Endothelial cell of umbilical vein (primary cell): Measurements from ENCODE around the gene FIGNL2. TPM values are rescaled to one million over a fixed set of nuclear protein-coding genes. Genes with fewer than 3 reads are reported as not detected.

Source experiments
- BruUV-seq: library from RNA; stranded (reverse); fragments of 400-500 nt; replicated peaks from 2 replicates; lab custom pipeline; 2021; lab: Mats Ljungman, UMichigan
- CTCF ChIA-PET: fragments of 300-600, 350-600 bp; sonication (Branson Sonifier 250); formaldehyde crosslinking; loops from one replicate; lab custom pipeline; 2021; ENCODE audit warnings: antibody characterized with exemption, inconsistent platforms; lab: Charles Lee
- POLR2A ChIA-PET: fragments of 300-600, 350-600 bp; sonication (Branson Sonifier 250); formaldehyde crosslinking; loops from one replicate; lab custom pipeline; 2021; ENCODE audit warnings: antibody characterized with exemption, inconsistent platforms; lab: Charles Lee
- DNase-seq: peaks from one replicate; pipeline ENCODE4 v3.0.0-alpha.2; 2011; ENCODE audit warnings: low read depth, low spot score
- FAIRE-seq: peaks from 2 replicates; lab custom pipeline; 2011; peaks lifted over from hg19 to GRCh38; lab: Jason Lieb, UNC
- H2AFZ ChIP-seq: 2 replicates; pipeline ENCODE4 v1.6.0; 2012; ENCODE audit warnings: low read depth, low read length, control low read depth, inconsistent platforms
- H3K27ac ChIP-seq: 2 replicates; pipeline ENCODE4 v1.5.1; 2011; ENCODE audit warnings: low read depth, mild to moderate bottlenecking, control low read depth, low read length, moderate library complexity; ENCODE audit not compliant: insufficient read depth
- H3K27me3 ChIP-seq, 2 experiments: 2 replicates each; pipeline versions ENCODE4 v1.6.0 to v1.6.1; 2011; ENCODE audit warnings: low read length in 2 of 2, mixed read lengths in 1 of 2; ENCODE audit not compliant: control insufficient read depth in 2 of 2, insufficient read depth in 2 of 2
- H3K36me3 ChIP-seq, 2 experiments: 2 replicates in 1 of 2; 3 replicates in 1 of 2; pipeline ENCODE4 v1.5.1; 2011; ENCODE audit warnings: low read length in 2 of 2, mild to moderate bottlenecking in 1 of 2, moderate library complexity in 1 of 2; ENCODE audit not compliant: control insufficient read depth in 2 of 2, insufficient read depth in 2 of 2; ENCODE audit errors: extremely low read depth in 1 of 2
- H3K4me1 ChIP-seq: 3 replicates; pipeline ENCODE4 v1.5.1; 2011; ENCODE audit warnings: mild to moderate bottlenecking, low read length; ENCODE audit not compliant: control insufficient read depth, insufficient read depth; ENCODE audit errors: extremely low read depth
- H3K4me2 ChIP-seq: 2 replicates; pipeline ENCODE4 v1.6.1; 2011; ENCODE audit warnings: low read length, control low read depth, mixed read lengths; ENCODE audit not compliant: insufficient read depth
- H3K4me3 ChIP-seq, 3 experiments: fragments of 200-600 bp in 1 of 3; sonication (generic), shearing (Covaris generic) in 1 of 3; replicated peaks in 1 of 3; 2 replicates each; pipeline ENCODE4 v1.5.1; 2011 to 2016; ENCODE audit warnings: control low read depth in 3 of 3, low read length in 3 of 3, mild to moderate bottlenecking in 2 of 3, inconsistent platforms in 1 of 3, low read depth in 1 of 3, moderate library complexity in 1 of 3; ENCODE audit not compliant: insufficient read depth in 1 of 3
- H3K79me2 ChIP-seq: 2 replicates; pipeline ENCODE4 v1.6.0; 2012; ENCODE audit warnings: low read length, inconsistent platforms; ENCODE audit not compliant: control insufficient read depth, insufficient read depth
- H3K9ac ChIP-seq: replicated peaks from 2 replicates; pipeline ENCODE3; 2011; ENCODE audit warnings: low read length, control low read depth; ENCODE audit not compliant: insufficient read depth; ENCODE audit errors: extremely low read depth
- H3K9me1 ChIP-seq: replicated peaks from 3 replicates; pipeline ENCODE4 v1.6.0; 2011; ENCODE audit warnings: mild to moderate bottlenecking, low read length; ENCODE audit not compliant: control insufficient read depth, insufficient read depth; ENCODE audit errors: extremely low read depth
- H3K9me3 ChIP-seq: replicated peaks from 2 replicates; pipeline ENCODE4 v1.5.1; 2012; ENCODE audit warnings: low read length, inconsistent platforms; ENCODE audit not compliant: control insufficient read depth, insufficient read depth
- H4K20me1 ChIP-seq: replicated peaks from 2 replicates; pipeline ENCODE3; 2011; ENCODE audit warnings: mild to moderate bottlenecking, low read length; ENCODE audit not compliant: control insufficient read depth, insufficient read depth; ENCODE audit errors: extremely low read depth
- EZH2 ChIP-seq: IDR thresholded peaks from 2 replicates; pipeline ENCODE4 v1.6.1; 2012; ENCODE audit warnings: borderline replicate concordance, low read depth, mild to moderate bottlenecking, moderate library complexity, low read length, inconsistent platforms; ENCODE audit not compliant: severe bottlenecking
- FOS ChIP-seq: IDR thresholded peaks from 2 replicates; pipeline ENCODE4 v1.6.1; 2011; ENCODE audit warnings: mild to moderate bottlenecking, low read length, moderate library complexity, borderline replicate concordance; ENCODE audit not compliant: insufficient read depth
- GATA2 ChIP-seq: IDR thresholded peaks from 2 replicates; pipeline ENCODE4 v1.7.0; 2011; ENCODE audit warnings: low read depth, mild to moderate bottlenecking, moderate library complexity, mixed read lengths, low read length; ENCODE audit not compliant: insufficient read length, insufficient read depth
- JUN ChIP-seq: IDR thresholded peaks from 2 replicates; pipeline ENCODE4 v1.6.1; 2011; ENCODE audit warnings: borderline replicate concordance, low read depth; ENCODE audit not compliant: insufficient read length, insufficient read depth
- MYC ChIP-seq: IDR thresholded peaks from one replicate; pipeline ENCODE4 v1.6.1; 2011; ENCODE audit warnings: mild to moderate bottlenecking, low read depth, low read length
- POLR2A ChIP-seq: IDR thresholded peaks from 2 replicates; pipeline ENCODE4 v1.6.1; 2012; ENCODE audit warnings: low read depth, mild to moderate bottlenecking, control low read depth, low read length
- POLR2AphosphoS5 ChIP-seq: IDR thresholded peaks from 2 replicates; pipeline ENCODE4 v1.6.1; 2012; ENCODE audit warnings: low read depth, mild to moderate bottlenecking, control low read depth, low read length, moderate library complexity; ENCODE audit not compliant: insufficient read depth
- dilution Hi-C: fragments of 300-500 bp; cut with MboI; formaldehyde crosslinking; loops from one replicate; pipeline ENCODE4 v1.15.0; 2019; ENCODE audit warnings: low sequenced_read_pairs; ENCODE audit not compliant: extremely low pct_ligation_motif_present
- intact Hi-C: fragments of 100-400 bp; cut with micrococcal nuclease; formaldehyde crosslinking; loops from one replicate; pipeline ENCODE4 v1.10.0; 2022
- polyA plus RNA-seq, 4 experiments: library from polyadenylated mRNA; depleted of rRNA in 3 of 4; stranded (reverse) in 3 of 4; unstranded in 1 of 4; fragments of >200 nt; gene quantifications; 2 replicates each; pipeline versions ENCODE4 v1.2.1 to v1.2.3, GENCODE V29; 2011 to 2012; ENCODE audit warnings: missing spikeins in 1 of 4
- total RNA-seq: library from RNA; stranded (reverse); gene quantifications from 2 replicates; pipeline ENCODE4 v1.2.3, GENCODE V29; 2021
- TF ChIP-seq, protein P1 (sequence below): IDR thresholded peaks from 2 replicates; pipeline ENCODE4 v1.6.1; 2011; ENCODE audit not compliant: insufficient read depth, insufficient read length
- TF ChIP-seq, protein P2 (sequence below), 2 donors: IDR thresholded peaks; 1 replicate in 1 of 2; 2 replicates in 1 of 2; pipeline ENCODE4 v1.5.1; 2011; ENCODE audit warnings: low read length in 2 of 2, mild to moderate bottlenecking in 2 of 2, moderate library complexity in 2 of 2, control low read depth in 1 of 2, inconsistent platforms in 1 of 2, low read depth in 1 of 2; ENCODE audit not compliant: insufficient read depth in 1 of 2; ENCODE audit errors: extremely low read depth in 1 of 2

Gene FIGNL2
- total and polyA plus RNA-seq, 2 donors (not counting 3 experiments of a cell fraction or from before 2014, with no cell fraction given) = 1.4 to 2.4 TPM

DNA sequence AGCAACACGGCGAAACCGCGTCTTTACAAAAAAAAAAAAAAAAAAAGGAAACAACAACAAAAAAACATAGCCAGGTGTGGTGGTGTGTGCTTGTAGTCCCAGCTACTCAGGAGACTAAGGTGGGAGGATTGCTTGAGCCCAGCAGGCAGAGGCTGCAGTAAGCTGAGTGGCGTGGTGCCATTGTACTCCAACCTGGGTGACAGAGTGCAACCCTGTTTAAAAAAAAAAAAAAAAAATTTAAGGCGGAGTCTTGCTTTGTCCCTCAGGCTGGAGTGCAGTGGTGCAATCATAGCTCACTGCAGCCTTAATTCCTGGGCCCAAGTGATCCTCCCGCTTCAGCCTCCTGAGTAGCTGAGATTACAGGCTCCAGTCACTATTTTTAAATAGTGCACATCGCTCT lies 18.2 kb upstream of the FIGNL2 start:
- CTCF ChIA-PET = interaction anchor here (1.2 to 1.6 kb wide), 2 partner anchors 9 to 23 kb away, joined by 3 to 8 read pairs; no protein-coding TSS in a partner anchor
- Histone ChIP-seq H3K36me3 (no peaks in the 10 kb centered on the region), H3K4me1 (peaks cover 6% of the 10 kb centered on the region), H3K4me3 (no peak overlapping the region), H3K9ac (no peak overlapping the region), H3K9me1 (no peaks in the 10 kb centered on the region), H2AFZ (no peak overlapping the region), H4K20me1 (no peaks in the 10 kb centered on the region), H3K27ac (no peak overlapping the region), H3K79me2 (no peaks in the 10 kb centered on the region), H3K4me2 (no peak overlapping the region), H3K9me3 (no peaks in the 10 kb centered on the region), H3K27me3 (no peaks in the 10 kb centered on the region)
- TF ChIP-seq EZH2 (no peak), FOS (no peak), JUN (no peak)
- dilution Hi-C loops = no loop called here
- POLR2A ChIA-PET = interaction anchor here (0.7 kb wide), 1 partner anchor 1521 kb away, joined by 4 read pairs; no protein-coding TSS in a partner anchor
- intact Hi-C loops = no loop called here
- no TSS peak for BruUV-seq
- FAIRE-seq (no peak), DNase-seq (no peak)

DNA sequence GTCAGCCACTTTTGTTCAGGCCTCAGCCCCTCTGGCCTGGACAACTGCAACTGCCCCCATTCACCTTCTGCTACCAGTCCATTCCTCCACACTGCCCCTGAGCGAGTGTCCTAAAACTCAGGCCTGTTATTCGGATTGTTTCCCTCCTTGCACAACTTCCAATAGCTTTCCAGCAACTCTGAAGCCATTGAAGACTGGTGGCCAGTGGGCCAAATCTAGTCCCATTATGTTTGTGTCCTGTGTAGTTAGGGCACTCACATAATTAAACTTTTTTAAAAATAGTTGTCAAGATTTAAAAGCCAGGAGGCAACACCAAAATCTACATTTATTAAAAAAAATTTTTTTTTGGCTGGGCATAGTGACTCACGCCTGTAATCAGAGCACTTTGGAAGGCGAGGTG lies 17.8 kb upstream of the FIGNL2 start:
- Histone ChIP-seq H2AFZ (no peak overlapping the region), H3K9me1 (no peaks in the 10 kb centered on the region), H3K9ac (no peak overlapping the region), H3K9me3 (no peaks in the 10 kb centered on the region), H3K79me2 (no peaks in the 10 kb centered on the region), H3K27me3 (no peaks in the 10 kb centered on the region), H3K4me3 (no peak overlapping the region), H4K20me1 (no peaks in the 10 kb centered on the region), H3K4me2 (no peak overlapping the region), H3K27ac (no peak overlapping the region), H3K36me3 (no peaks in the 10 kb centered on the region), H3K4me1 (peaks cover 6% of the 10 kb centered on the region)
- no peak for DNase-seq
- intact Hi-C loops = no loop called here
- FAIRE-seq = no peak
- TF ChIP-seq POLR2AphosphoS5 (no peak), GATA2 (no peak), MYC (no peak), FOS (no peak), POLR2A (no peak), JUN (no peak), EZH2 (no peak)
- TF ChIP-seq, protein P1, sequence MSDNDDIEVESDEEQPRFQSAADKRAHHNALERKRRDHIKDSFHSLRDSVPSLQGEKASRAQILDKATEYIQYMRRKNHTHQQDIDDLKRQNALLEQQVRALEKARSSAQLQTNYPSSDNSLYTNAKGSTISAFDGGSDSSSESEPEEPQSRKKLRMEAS = no peak
- TF ChIP-seq, protein P2, sequence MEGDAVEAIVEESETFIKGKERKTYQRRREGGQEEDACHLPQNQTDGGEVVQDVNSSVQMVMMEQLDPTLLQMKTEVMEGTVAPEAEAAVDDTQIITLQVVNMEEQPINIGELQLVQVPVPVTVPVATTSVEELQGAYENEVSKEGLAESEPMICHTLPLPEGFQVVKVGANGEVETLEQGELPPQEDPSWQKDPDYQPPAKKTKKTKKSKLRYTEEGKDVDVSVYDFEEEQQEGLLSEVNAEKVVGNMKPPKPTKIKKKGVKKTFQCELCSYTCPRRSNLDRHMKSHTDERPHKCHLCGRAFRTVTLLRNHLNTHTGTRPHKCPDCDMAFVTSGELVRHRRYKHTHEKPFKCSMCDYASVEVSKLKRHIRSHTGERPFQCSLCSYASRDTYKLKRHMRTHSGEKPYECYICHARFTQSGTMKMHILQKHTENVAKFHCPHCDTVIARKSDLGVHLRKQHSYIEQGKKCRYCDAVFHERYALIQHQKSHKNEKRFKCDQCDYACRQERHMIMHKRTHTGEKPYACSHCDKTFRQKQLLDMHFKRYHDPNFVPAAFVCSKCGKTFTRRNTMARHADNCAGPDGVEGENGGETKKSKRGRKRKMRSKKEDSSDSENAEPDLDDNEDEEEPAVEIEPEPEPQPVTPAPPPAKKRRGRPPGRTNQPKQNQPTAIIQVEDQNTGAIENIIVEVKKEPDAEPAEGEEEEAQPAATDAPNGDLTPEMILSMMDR (IDR thresholded peaks at IDR 0.05; ENCODE audit: extremely low read depth in 1 of 2, insufficient read depth in 1 of 2, low read depth in 1 of 2, low read length in 2 of 2) = no peak
- dilution Hi-C loops = no loop called here
- CTCF ChIA-PET = interaction anchor here (0.7 to 1.6 kb wide), 2 partner anchors 9 to 11 kb away, joined by 3 to 8 read pairs; no protein-coding TSS in a partner anchor
- BruUV-seq = no TSS peak
- POLR2A ChIA-PET = interaction anchor here (0.7 kb wide), 1 partner anchor 1522 kb away, joined by 4 read pairs; no protein-coding TSS in a partner anchor
